Measurements from ENCODE around the gene PAGR1. TPM values are rescaled to one million over a fixed set of nuclear protein-coding genes. Genes with fewer than 3 reads are reported as not detected.

Gene PAGR1
- total RNA-seq (ENCODE audit: low replicate concordance): 47.2 and 88.3 TPM in 2 replicates

GRCh38 chr16:29815793-29816693 lies at the start of gene PAGR1:
PAGR1 (plus strand) TSS chr16:29816152; CDS start chr16:29816526, 374 bp downstream.
- peak within 1 kb of the TSS; percentile 18 for H3K9ac ChIP-seq
- peaks cover 29% of the 10 kb centered on the region for H3K4me1 ChIP-seq
- Mint-ChIP-seq H3K36me3 (peaks cover 14% of the 10 kb centered on the region), H3K27ac (peak within 1 kb of the TSS; percentile 99), H3K4me1 (peaks cover 65% of the 10 kb centered on the region), H3K9me3 (no peaks in the 10 kb centered on the region), H3K27me3 (ENCODE audit: insufficient read depth, low read depth) (peaks cover 12% of the 10 kb centered on the region), H3K4me3 (peak within 1 kb of the TSS; percentile 98)
- peaks cover 62% of the 10 kb centered on the region for H3F3A ChIP-seq (ENCODE audit: low read depth)
- DNase-seq (ENCODE audit: low spot score): peak; percentile 99
- H4K20me1 ChIP-seq (ENCODE audit: low read depth): peaks cover 43% of the 10 kb centered on the region
- no peak for TF ChIP-seq EZH2 (IDR thresholded peaks at IDR 0.05)
- peak; percentile 94 for TF ChIP-seq CTCF (IDR thresholded peaks at IDR 0.05)
- no peak for TF ChIP-seq EZH2phosphoT487 (IDR thresholded peaks at IDR 0.05)
- H3K79me2 ChIP-seq (ENCODE audit: low read depth): peaks cover 65% of the 10 kb centered on the region
- H3K27ac ChIP-seq: peak within 1 kb of the TSS; percentile 53
- peak within 1 kb of the TSS; percentile 83 for H3K4me3 ChIP-seq
- peak within 1 kb of the TSS; percentile 88 for H3K4me2 ChIP-seq
- no peaks in the 10 kb centered on the region for H3K9me3 ChIP-seq (ENCODE audit: low read depth)
- no peak within 1 kb of the TSS for H2AFZ ChIP-seq (replicated peaks)
- H3K27me3 ChIP-seq: no peaks in the 10 kb centered on the region
- H3K36me3 ChIP-seq: no peaks in the 10 kb centered on the region

- Histone ChIP-seq H4K20me1 (ENCODE audit: low read depth) (no peaks in the 10 kb centered on the region), H3K36me3 (no peaks in the 10 kb centered on the region), H3K27me3 (no peaks in the 10 kb centered on the region), H3K4me3 (no peak overlapping the region), H3K4me2 (no peak overlapping the region), H3K9me3 (ENCODE audit: low read depth) (no peaks in the 10 kb centered on the region), H3F3A (ENCODE audit: low read depth) (no peaks in the 10 kb centered on the region), H3K9ac (no peak overlapping the region), H3K4me1 (no peaks in the 10 kb centered on the region), H2AFZ (replicated peaks) (no peak overlapping the region), H3K27ac (no peak overlapping the region), H3K79me2 (ENCODE audit: low read depth) (no peaks in the 10 kb centered on the region)
- no peaks in the 10 kb centered on the region for H3K36me3 Mint-ChIP-seq
- no peak for DNase-seq (ENCODE audit: low spot score)
- H3K9me3 Mint-ChIP-seq: no peaks in the 10 kb centered on the region
- peaks cover 6% of the 10 kb centered on the region for H3K27me3 Mint-ChIP-seq (ENCODE audit: insufficient read depth, low read depth)
- no peak overlapping the region for H3K27ac Mint-ChIP-seq
- no peak for TF ChIP-seq EZH2 (IDR thresholded peaks at IDR 0.05)
- no peak for TF ChIP-seq EZH2phosphoT487 (IDR thresholded peaks at IDR 0.05)
- TF ChIP-seq CTCF (IDR thresholded peaks at IDR 0.05): no peak
- H3K4me1 Mint-ChIP-seq: peaks cover 2% of the 10 kb centered on the region
- H3K4me3 Mint-ChIP-seq: no peak overlapping the region
Observed at GRCh38 chr16:29766571-29766970, 49.4 kb upstream of the PAGR1 start.

GRCh38 chr16:29767062-29767461 lies 48.9 kb upstream of the PAGR1 start:
- Mint-ChIP-seq H3K4me1 (no peaks in the 10 kb centered on the region), H3K27ac (no peak overlapping the region), H3K36me3 (no peaks in the 10 kb centered on the region), H3K9me3 (no peaks in the 10 kb centered on the region), H3K27me3 (ENCODE audit: insufficient read depth, low read depth) (peaks cover 6% of the 10 kb centered on the region), H3K4me3 (no peak overlapping the region)
- H4K20me1 ChIP-seq (ENCODE audit: low read depth): no peaks in the 10 kb centered on the region
- no peaks in the 10 kb centered on the region for H3K79me2 ChIP-seq (ENCODE audit: low read depth)
- H3K27me3 ChIP-seq: no peaks in the 10 kb centered on the region
- no peak overlapping the region for H3K9ac ChIP-seq
- H3K36me3 ChIP-seq: no peaks in the 10 kb centered on the region
- H3K4me2 ChIP-seq: no peak overlapping the region
- no peak for TF ChIP-seq EZH2 (IDR thresholded peaks at IDR 0.05)
- TF ChIP-seq CTCF (IDR thresholded peaks at IDR 0.05): no peak
- no peak for TF ChIP-seq EZH2phosphoT487 (IDR thresholded peaks at IDR 0.05)
- H2AFZ ChIP-seq (replicated peaks): no peak overlapping the region
- H3K4me1 ChIP-seq: no peaks in the 10 kb centered on the region
- H3K9me3 ChIP-seq (ENCODE audit: low read depth): no peaks in the 10 kb centered on the region
- DNase-seq (ENCODE audit: low spot score): no peak
- no peaks in the 10 kb centered on the region for H3F3A ChIP-seq (ENCODE audit: low read depth)
- no peak overlapping the region for H3K4me3 ChIP-seq
- H3K27ac ChIP-seq: no peak overlapping the region
